Non-pigmented ciliary epithelial cell (primary cell): Measurements from ENCODE around the gene CTNND2.

ENCODE experiments used
- DNase-seq: peaks from one replicate; pipeline ENCODE4 v3.0.0-alpha.2; 2010; ENCODE audit warnings: low read depth

The CTNND2 gene

GRCh38 chr5:11240293-11241190, 663.7 kb downstream of the CTNND2 start:
- DNase-seq, result no peak

- DNase-seq, result no peak
Observed at GRCh38 chr5:11239261-11240015, 664.8 kb downstream of the CTNND2 start.

- DNase-seq, result no peak
Observed at GRCh38 chr5:11234501-11234911, 669.7 kb downstream of the CTNND2 start.

GRCh38 chr5:11230890-11231289, 673.4 kb downstream of the CTNND2 start:
- DNase-seq, result no peak

GRCh38 chr5:11227064-11227463, 677.2 kb downstream of the CTNND2 start:
- DNase-seq, result no peak

GRCh38 chr5:11224436-11225187, 679.6 kb downstream of the CTNND2 start:
- no peak for DNase-seq

GRCh38 chr5:11222169-11222568, 682.1 kb downstream of the CTNND2 start:
- no peak for DNase-seq

GRCh38 chr5:11214864-11215644, 689.2 kb downstream of the CTNND2 start:
- DNase-seq, result no peak

GRCh38 chr5:11212706-11213105, 691.5 kb downstream of the CTNND2 start:
- DNase-seq, result no peak

GRCh38 chr5:11197726-11198125, 706.5 kb downstream of the CTNND2 start:
- no peak for DNase-seq

- DNase-seq, result no peak
Observed at GRCh38 chr5:11191673-11192072, 712.6 kb downstream of the CTNND2 start.

- DNase-seq, result peak; percentile 18
Observed at GRCh38 chr5:11182441-11183080, 721.7 kb downstream of the CTNND2 start.

- DNase-seq, result no peak
Observed at GRCh38 chr5:11181940-11182339, 722.3 kb downstream of the CTNND2 start.

- DNase-seq, result no peak
Observed at GRCh38 chr5:11180890-11181289, 723.4 kb downstream of the CTNND2 start.

GRCh38 chr5:11177999-11178711, 726.1 kb downstream of the CTNND2 start:
- DNase-seq, result no peak

GRCh38 chr5:11174591-11174990, 729.7 kb downstream of the CTNND2 start:
- DNase-seq, result no peak

GRCh38 chr5:11172484-11172883, 731.8 kb downstream of the CTNND2 start:
- no peak for DNase-seq

GRCh38 chr5:11171236-11171635, 733.0 kb downstream of the CTNND2 start:
- DNase-seq, result no peak

- DNase-seq, result peak; percentile 1
Observed at GRCh38 chr5:11166923-11167322, 737.3 kb downstream of the CTNND2 start.

- DNase-seq, result no peak
Observed at GRCh38 chr5:11164531-11165294, 739.5 kb downstream of the CTNND2 start.
